HepG2 (cell line): ENCODE results near the gene HEXD. TPM values are rescaled to one million over a fixed set of nuclear protein-coding genes. Genes with fewer than 3 reads are reported as not detected.
A peak's percentile ranks its signal among the peaks of the same experiment; 100 is the strongest.

Experiments used
- CEBPG ChIP-seq: IDR thresholded peaks from 2 replicates; pipeline ENCODE4 v1.6.1; 2016
- DR1 ChIP-seq: sonication (generic); formaldehyde crosslinking; IDR thresholded peaks from 2 replicates; pipeline ENCODE4 v1.8.0; 2021; ENCODE audit warnings: mild to moderate bottlenecking, missing genetic modification reagents, inconsistent platforms
- FOXA1 ChIP-seq, 2 experiments: fragments of 450-650 bp in 1 of 2; sonication (generic) in 1 of 2; formaldehyde crosslinking in 1 of 2; IDR thresholded peaks; 2 replicates each; pipeline versions ENCODE4 v1.4.0 to v1.6.1; 2016 to 2020; ENCODE audit warnings: missing genetic modification reagents in 1 of 2
- NAIF1 ChIP-seq: sonication (generic); formaldehyde crosslinking; IDR thresholded peaks from 2 replicates; pipeline ENCODE4 v1.5.0; 2020; ENCODE audit warnings: mild to moderate bottlenecking, missing genetic modification reagents, borderline replicate concordance
- NCOA5 ChIP-seq: sonication (generic); formaldehyde crosslinking; IDR thresholded peaks from 2 replicates; pipeline ENCODE4 v1.4.0; 2020; ENCODE audit warnings: missing genetic modification reagents
- NFKBIZ ChIP-seq: IDR thresholded peaks from 2 replicates; pipeline ENCODE4 v1.6.1; 2018; ENCODE audit warnings: missing genetic modification reagents, missing compliant biosample characterization
- PAX8 ChIP-seq: sonication (generic); formaldehyde crosslinking; IDR thresholded peaks from 2 replicates; pipeline ENCODE4 v1.8.0; 2022; ENCODE audit warnings: mild to moderate bottlenecking, missing genetic modification reagents, borderline replicate concordance
- POGZ ChIP-seq: sonication (generic); formaldehyde crosslinking; IDR thresholded peaks from 2 replicates; pipeline ENCODE4 v1.4.0; 2020; ENCODE audit warnings: mild to moderate bottlenecking, missing genetic modification reagents
- PTBP1 ChIP-seq: fragments of 200-400 bp; formaldehyde crosslinking; IDR thresholded peaks from 2 replicates; pipeline ENCODE4 v1.6.1; 2018; ENCODE audit warnings: low read length, low read depth; ENCODE audit not compliant: poor library complexity, severe bottlenecking
- RXRA ChIP-seq: sonication (generic); formaldehyde crosslinking; IDR thresholded peaks from 2 replicates; pipeline ENCODE4 v1.5.1; 2020; ENCODE audit warnings: missing genetic modification reagents
- SUZ12 ChIP-seq: fragments of 150-350 bp; IDR thresholded peaks from 2 replicates; pipeline ENCODE4 v1.6.1; 2014; ENCODE audit warnings: low read depth, low read length
- TBX3 ChIP-seq: fragments of 450-650 bp; IDR thresholded peaks from 2 replicates; pipeline ENCODE4 v1.6.1; 2017; ENCODE audit warnings: antibody characterized with exemption, mild to moderate bottlenecking, inconsistent platforms, borderline replicate concordance
- TEAD3 ChIP-seq: optimal IDR thresholded peaks from 2 replicates; pipeline ENCODE3; 2016; ENCODE audit warnings: borderline replicate concordance
- UBTF ChIP-seq: sonication (generic); formaldehyde crosslinking; IDR thresholded peaks from 2 replicates; pipeline ENCODE4 v1.4.0; 2020; ENCODE audit warnings: mild to moderate bottlenecking, missing genetic modification reagents
- ZBTB21 ChIP-seq: sonication (generic); formaldehyde crosslinking; IDR thresholded peaks from 2 replicates; pipeline ENCODE4 v1.4.0; 2020; ENCODE audit warnings: missing genetic modification reagents
- ZBTB3 ChIP-seq: sonication (generic); formaldehyde crosslinking; IDR thresholded peaks from 2 replicates; pipeline ENCODE4 v1.4.0; 2020; ENCODE audit warnings: low read depth, mild to moderate bottlenecking, moderate library complexity, missing genetic modification reagents, borderline replicate concordance
- ZBTB7B ChIP-seq: sonication (generic); formaldehyde crosslinking; IDR thresholded peaks from 2 replicates; pipeline ENCODE4 v1.4.0; 2020; ENCODE audit warnings: missing genetic modification reagents
- ZFAT ChIP-seq: sonication (generic); formaldehyde crosslinking; conservative IDR thresholded peaks from 2 replicates; pipeline ENCODE4 v1.8.1; 2023; ENCODE audit warnings: missing genetic modification reagents, inconsistent platforms
- ZFP37 ChIP-seq: sonication (generic); formaldehyde crosslinking; IDR thresholded peaks from 2 replicates; pipeline ENCODE4 v1.4.0; 2020; ENCODE audit warnings: missing genetic modification reagents, borderline replicate concordance
- ZSCAN25 ChIP-seq: sonication (generic); formaldehyde crosslinking; IDR thresholded peaks from 2 replicates; pipeline ENCODE4 v1.8.0; 2022; ENCODE audit warnings: mild to moderate bottlenecking, missing genetic modification reagents
- ZSCAN29 ChIP-seq: sonication (generic); formaldehyde crosslinking; conservative IDR thresholded peaks from 2 replicates; pipeline ENCODE4 v1.4.0; 2020; ENCODE audit warnings: mild to moderate bottlenecking, missing genetic modification reagents
- ZSCAN9 ChIP-seq: IDR thresholded peaks from 2 replicates; pipeline ENCODE4 v1.6.1; 2016; ENCODE audit warnings: borderline replicate concordance
- ZXDC ChIP-seq: sonication (generic); formaldehyde crosslinking; IDR thresholded peaks from 2 replicates; pipeline ENCODE4 v1.5.0; 2020; ENCODE audit warnings: mild to moderate bottlenecking, missing genetic modification reagents
- polyA plus RNA-seq, 8 experiments: library from polyadenylated mRNA; depleted of rRNA in 3 of 8; stranded (reverse) in 7 of 8; unstranded in 1 of 8; fragments of >200 nt; fragmentation: Illumina TruSeq in 4 of 8; extraction: Trizol in 4 of 8; gene quantifications; 2 replicates each; pipeline versions ENCODE4 v1.2.1 to v1.2.3, GENCODE V29; 2011 to 2016; ENCODE audit warnings: low read depth in 4 of 8, missing spikeins in 1 of 8, mixed read lengths in 1 of 8; ENCODE audit not compliant: insufficient read depth in 1 of 8
- total RNA-seq, 5 experiments: library from RNA; depleted of rRNA; stranded (reverse); fragments of >200 nt; fragmentation: Illumina TruSeq; extraction: Trizol; gene quantifications; 2 replicates each; pipeline ENCODE4 v1.2.3, GENCODE V29; 2016; ENCODE audit warnings: low read depth in 1 of 5
- TF ChIP-seq, protein P1 (sequence below): sonication (generic); formaldehyde crosslinking; IDR thresholded peaks from 2 replicates; pipeline ENCODE4 v1.9.0; 2021; ENCODE audit warnings: missing genetic modification reagents, borderline replicate concordance

Gene HEXD
- total and polyA plus RNA-seq, 2 of the 13 experiments (the other 11 are each of a cell fraction or from before 2014, with no cell fraction given) = 22.3 to 41.8 TPM

GRCh38 chr17:82376042-82376730 is 42.0 kb upstream of the HEXD start (continued):
- TF ChIP-seq RXRA (CRISPR knock-in tag) (0 out of 2 replicates have a peak, but pooled peaks have one; percentile 14), ZSCAN29 (CRISPR knock-in tag) (no peak), SUZ12 (no peak), UBTF (CRISPR knock-in tag) (0 out of 2 replicates have a peak, but pooled peaks have one; percentile 39), ZBTB21 (CRISPR knock-in tag) (no peak), POGZ (CRISPR knock-in tag) (no peak), FOXA1 (IDR thresholded peaks at IDR 0.05) (no peak), FOXA1 (CRISPR knock-in tag; IDR thresholded peaks at IDR 0.05) (no peak), ZSCAN25 (CRISPR knock-in tag) (no peak), ZFAT (CRISPR knock-in tag) (no peak), ZFP37 (no peak), ZBTB7B (CRISPR knock-in tag) (no peak), PAX8 (CRISPR knock-in tag) (no peak), NCOA5 (no peak), ZXDC (no peak), NFKBIZ (CRISPR knock-in tag) (no peak), TEAD3 (CRISPR knock-in tag) (peak; percentile 65), DR1 (CRISPR knock-in tag) (no peak), PTBP1 (no peak), TBX3 (no peak), ZBTB3 (CRISPR knock-in tag) (no peak), CEBPG (CRISPR knock-in tag) (peak; percentile 89), NAIF1 (no peak), ZSCAN9 (CRISPR knock-in tag) (no peak)
- TF ChIP-seq, protein P1, sequence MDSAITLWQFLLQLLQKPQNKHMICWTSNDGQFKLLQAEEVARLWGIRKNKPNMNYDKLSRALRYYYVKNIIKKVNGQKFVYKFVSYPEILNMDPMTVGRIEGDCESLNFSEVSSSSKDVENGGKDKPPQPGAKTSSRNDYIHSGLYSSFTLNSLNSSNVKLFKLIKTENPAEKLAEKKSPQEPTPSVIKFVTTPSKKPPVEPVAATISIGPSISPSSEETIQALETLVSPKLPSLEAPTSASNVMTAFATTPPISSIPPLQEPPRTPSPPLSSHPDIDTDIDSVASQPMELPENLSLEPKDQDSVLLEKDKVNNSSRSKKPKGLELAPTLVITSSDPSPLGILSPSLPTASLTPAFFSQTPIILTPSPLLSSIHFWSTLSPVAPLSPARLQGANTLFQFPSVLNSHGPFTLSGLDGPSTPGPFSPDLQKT (CRISPR knock-in tag) = no peak
